GM19397 (cell line): ENCODE results near the gene CUL5.
"Not testable (repeated sequence)": the region's sequence is repeated elsewhere in the genome, so short reads cannot be mapped to it uniquely, and the experiment has no call there.

Source experiments
- ATAC-seq: cut with Tn5 transposase; IDR thresholded peaks from one replicate; pipeline ENCODE4 v1.9.1; 2021; ENCODE audit warnings: mild to moderate bottlenecking, moderate library complexity; ENCODE audit not compliant: unreplicated experiment

CUL5 gene

GRCh38 chr11:108111126-108111525, 102.4 kb downstream of the CUL5 start:
- no peak for ATAC-seq

- no peak for ATAC-seq
Measured at GRCh38 chr11:108112057-108112456, 103.4 kb downstream of the CUL5 start.

GRCh38 chr11:108115500-108116140, 106.9 kb downstream of the CUL5 start:
- no peak for ATAC-seq

- no peak for ATAC-seq
Measured at GRCh38 chr11:108117746-108118371, 109.2 kb downstream of the CUL5 start.

GRCh38 chr11:108120936-108121273, 112.2 kb downstream of the CUL5 start:
- ATAC-seq = not testable (repeated sequence)

- peak; percentile 98 for ATAC-seq
Measured at GRCh38 chr11:108121274-108122155, 112.8 kb downstream of the CUL5 start, which contains the start of gene ACAT1. TSS of gene ACAT1 (plus strand) at chr11:108121567. CDS start at chr11:108121607, 40 bp downstream.

GRCh38 chr11:108122166-108122628, 113.5 kb downstream of the CUL5 start:
- no peak for ATAC-seq

- ATAC-seq = no peak
Measured at GRCh38 chr11:108125096-108125495, 116.4 kb downstream of the CUL5 start.

- no peak for ATAC-seq
Measured at GRCh38 chr11:108128772-108129171, 120.1 kb downstream of the CUL5 start.

- ATAC-seq = no peak
Measured at GRCh38 chr11:108131993-108132392, 123.3 kb downstream of the CUL5 start.

GRCh38 chr11:108132993-108133538, 124.4 kb downstream of the CUL5 start:
- ATAC-seq = not testable (repeated sequence)

- ATAC-seq = no peak
Measured at GRCh38 chr11:108135845-108136544, 127.3 kb downstream of the CUL5 start.

GRCh38 chr11:108137212-108137611, 128.5 kb downstream of the CUL5 start:
- no peak for ATAC-seq

- ATAC-seq = no peak
Measured at GRCh38 chr11:108142304-108142703, 133.6 kb downstream of the CUL5 start.

- ATAC-seq = no peak
Measured at GRCh38 chr11:108144615-108145014, 135.9 kb downstream of the CUL5 start.

GRCh38 chr11:108147150-108147549, 138.5 kb downstream of the CUL5 start:
- no peak for ATAC-seq

GRCh38 chr11:108148556-108148955, 139.9 kb downstream of the CUL5 start:
- no peak for ATAC-seq

GRCh38 chr11:108154591-108154990, 145.9 kb downstream of the CUL5 start:
- ATAC-seq = no peak
